HG03039 (cell line): ENCODE results near the gene ELFN2.

ENCODE experiments used
- ATAC-seq: cut with Tn5 transposase; IDR thresholded peaks from one replicate; pipeline ENCODE4 v1.9.1; 2021; ENCODE audit warnings: mild to moderate bottlenecking, moderate library complexity; ENCODE audit not compliant: unreplicated experiment

Gene ELFN2

DNA sequence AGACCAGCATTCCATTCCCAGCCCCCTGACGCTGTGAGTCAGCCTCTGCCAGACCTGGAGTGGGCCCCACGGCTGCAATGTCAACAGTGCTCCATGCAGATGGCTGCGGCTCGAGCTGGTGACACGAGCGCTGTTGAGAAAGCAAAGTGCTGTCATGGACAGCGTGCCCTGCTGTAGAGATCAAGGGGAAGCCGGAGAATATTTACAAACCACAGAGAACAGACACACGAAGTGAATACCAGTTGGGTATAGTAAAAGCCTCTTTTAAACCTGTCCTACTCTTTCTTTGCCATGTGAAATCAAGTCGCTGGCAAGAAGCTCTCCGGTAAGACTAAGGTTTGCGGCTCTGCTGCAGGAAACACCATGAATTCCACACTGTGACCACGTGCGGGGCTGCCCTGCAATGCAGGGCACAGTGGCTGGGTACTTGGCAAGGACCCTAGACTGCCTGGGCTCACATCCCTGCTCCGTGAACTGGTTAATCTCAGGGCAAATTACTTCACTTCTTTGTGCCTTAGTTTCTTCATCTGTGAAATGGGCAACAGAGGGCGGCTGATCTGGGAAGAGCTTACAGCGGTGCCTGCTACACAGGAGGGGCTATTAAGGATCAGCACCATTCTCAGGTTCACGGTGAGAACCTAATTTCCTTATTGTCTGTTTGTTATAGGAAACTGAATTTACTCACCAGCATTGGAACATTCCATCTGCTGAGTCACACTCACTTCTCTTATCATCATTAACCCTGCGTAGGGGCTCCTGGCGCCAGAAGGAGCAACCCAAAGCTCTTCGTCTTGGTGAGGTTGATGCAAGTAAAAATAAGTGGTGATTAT, 27.8 kb upstream of the ELFN2 start:
- ATAC-seq: no peak

DNA sequence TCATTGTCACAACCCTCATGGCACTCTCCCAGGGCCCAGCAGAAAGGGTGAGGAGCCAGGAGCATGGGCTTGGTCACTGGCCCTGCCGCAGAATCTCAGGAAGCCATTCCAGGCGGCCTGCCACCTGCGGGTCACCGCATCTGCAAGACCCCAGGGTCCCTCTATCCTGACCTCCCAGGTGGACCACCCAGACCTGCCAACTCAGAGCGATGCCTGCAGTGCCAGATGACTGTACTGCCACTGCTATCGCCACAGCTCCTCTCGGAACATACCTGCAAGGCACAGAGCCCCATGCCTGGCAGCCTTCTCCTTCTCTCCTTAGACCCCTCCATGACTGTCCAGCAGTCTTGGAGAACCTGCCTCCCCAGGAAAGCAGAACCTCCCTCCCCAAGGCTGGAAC, 26.4 kb upstream of the ELFN2 start:
- no peak for ATAC-seq

DNA sequence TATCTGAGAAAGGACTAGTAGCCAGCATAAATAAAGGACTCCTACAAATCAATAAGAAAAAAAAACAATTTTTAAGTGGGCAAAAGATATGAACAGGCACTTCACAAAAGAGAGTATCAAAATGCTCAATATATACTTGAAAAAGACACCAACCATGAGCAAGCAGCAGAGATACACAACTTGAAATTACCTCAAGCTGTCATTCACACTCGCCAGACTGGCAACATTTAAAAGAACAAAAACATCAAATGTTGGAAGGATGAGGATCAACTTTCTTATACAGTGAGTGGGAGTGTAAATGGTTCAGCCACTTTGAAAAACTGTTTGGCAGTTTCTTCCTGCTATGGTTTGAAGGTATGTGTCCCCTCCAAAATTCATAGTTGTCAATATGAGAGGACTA, 23.9 kb upstream of the ELFN2 start:
- ATAC-seq: no peak

DNA sequence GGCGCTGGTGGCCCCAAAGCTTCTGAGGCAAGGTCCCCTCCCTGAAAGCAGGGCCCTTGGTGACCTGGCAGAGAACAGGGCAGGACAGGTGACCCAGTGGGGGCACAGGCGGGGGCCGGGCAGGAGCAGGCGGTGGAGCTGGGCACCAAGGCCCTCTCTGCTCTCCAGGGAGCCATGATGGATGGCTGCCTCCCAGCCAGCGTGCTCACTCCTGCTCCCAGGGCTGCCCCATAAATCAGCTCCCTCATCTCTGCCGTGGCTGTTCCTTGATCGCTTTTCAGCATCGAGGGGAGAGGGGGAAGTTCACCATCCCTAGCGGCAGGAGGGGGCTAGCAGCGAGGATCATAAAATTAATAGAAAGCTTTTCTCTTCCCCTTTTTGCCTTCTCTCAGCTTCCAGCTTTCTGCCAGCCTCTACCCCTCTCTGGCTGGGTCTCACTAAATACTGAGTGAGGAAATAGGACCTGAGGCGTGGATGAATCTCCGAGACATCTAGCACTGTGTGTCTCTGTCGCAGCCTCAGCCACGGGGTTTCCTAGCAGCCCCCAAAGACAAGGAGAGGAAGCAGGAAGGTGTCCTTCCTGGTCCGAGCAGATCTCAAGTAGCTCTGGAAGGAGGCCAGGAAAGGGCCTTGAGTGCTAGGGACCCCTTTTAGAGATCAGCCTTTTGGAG, 22.2 kb upstream of the ELFN2 start:
- ATAC-seq: no peak

DNA sequence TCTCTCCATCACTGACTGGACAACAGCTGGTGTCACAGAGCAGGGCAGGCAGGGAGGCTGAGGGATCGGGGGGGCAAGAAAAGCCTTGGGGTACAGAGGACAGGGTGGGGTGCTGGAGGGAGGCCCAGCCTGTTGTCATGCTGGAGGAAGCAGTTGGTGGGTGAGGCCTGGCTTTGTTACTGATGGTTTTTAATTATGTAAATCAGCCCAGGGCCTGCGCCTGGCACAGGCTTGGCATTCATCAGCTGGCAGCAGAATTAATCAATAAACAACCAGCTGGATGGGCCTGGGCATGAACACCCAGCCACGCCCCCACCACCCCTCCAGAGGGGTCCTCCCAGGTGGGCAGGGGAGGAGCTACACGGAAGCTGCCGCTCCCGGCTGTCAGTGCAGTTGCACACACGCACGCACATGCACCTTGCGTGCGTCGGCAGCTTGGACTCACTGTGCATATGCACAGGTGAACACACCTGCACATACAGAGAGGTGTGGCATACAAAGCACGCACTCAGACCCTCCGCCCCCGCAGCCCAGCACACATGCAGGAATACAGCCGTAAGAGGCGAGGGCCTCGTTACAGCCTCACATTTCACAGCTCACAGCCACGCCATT, 21.3 kb upstream of the ELFN2 start:
- ATAC-seq: no peak

DNA sequence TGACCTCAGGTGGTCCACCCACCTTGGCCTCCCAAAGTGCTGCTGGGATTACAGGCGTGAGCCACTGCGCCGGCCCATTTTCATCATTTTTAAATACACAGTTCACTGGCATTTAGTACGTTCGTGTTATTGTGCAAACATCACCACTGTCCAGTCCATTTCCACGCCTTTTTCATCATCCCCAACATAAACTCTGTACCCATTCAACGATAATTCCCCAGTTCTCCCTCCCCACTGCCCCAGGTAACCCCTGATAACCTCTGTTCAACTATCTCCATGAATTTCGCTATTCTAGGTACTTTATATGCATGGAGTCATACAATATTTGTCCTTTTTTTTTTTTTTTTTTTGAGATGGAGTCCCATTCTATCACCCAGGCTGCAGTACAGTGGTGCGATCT, 18.2 kb upstream of the ELFN2 start:
- ATAC-seq: no peak

DNA sequence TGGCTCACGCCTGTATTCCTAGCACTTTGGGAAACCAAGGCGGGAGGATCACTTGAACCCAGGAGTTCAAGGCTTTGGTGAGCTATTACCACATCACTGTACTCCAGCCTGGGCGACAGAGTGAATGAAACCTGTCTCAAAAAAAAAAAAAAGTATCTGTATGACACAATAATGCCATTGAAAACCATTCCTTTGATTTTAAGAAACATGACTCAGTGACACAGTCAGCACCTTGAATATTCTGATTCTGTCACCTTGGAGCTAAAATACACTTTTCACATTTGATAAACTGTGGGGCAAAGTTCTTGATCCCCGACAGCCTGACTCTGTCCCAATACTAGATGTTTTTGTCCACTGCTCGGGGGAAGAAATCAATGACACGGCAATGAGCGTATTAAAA, 16.7 kb upstream of the ELFN2 start:
- no peak for ATAC-seq

DNA sequence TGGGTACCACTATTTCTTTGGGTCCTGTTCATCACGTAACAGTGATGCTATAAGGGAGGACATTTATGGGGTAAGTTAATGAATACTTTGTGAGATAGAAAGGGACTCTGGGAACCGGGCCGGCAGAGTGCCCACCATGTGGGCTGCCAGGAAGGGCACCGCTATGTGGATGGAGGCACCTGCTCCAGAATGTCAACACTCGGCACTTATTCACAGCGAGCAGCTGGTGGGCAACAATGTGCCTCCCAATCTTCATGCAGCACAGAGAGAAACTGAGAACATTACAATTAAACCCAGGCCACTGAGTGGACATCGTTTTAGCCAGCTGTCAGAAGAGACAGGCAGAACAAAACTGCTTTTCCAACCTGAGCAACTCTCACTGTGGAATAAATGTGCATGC, 15.8 kb upstream of the ELFN2 start:
- no peak for ATAC-seq

DNA sequence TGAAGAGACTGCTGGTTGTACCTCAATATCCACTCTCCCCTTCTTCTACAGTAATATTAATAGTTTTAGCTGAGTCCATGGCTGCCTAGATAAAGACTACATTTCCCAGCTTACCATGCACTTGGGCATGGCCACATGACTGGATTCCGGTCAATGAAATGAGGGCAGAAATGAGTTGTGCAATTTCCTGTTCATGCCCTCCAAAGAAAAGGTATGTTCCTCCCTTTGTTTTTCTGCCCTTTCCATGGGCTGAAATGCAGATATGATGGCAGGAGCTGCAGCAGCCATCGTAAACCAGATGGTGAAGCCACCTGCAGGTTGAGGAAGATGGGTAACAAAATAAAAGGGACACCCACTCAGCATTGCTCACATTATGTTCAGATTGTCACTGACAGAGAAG, 15.3 kb upstream of the ELFN2 start:
- no peak for ATAC-seq

DNA sequence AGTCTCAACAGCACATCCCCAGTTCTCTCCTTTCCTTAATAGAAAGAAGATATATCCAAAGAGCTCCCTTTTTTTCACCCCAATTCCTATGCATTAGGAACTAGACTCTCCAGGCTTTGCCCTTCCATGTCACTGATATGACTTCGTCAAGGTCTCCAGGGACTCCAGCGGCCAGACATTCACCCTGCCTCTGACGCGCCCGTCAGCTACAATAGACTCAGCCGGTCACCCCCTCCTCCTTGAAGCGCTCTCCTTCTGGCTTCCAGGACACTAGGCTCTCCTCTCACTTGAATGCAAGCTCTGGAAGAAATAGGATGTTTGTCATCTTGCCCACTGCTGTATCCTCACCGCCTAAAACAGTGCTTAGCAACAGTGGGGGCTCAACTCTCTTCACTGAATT, 14.9 kb upstream of the ELFN2 start:
- no peak for ATAC-seq

DNA sequence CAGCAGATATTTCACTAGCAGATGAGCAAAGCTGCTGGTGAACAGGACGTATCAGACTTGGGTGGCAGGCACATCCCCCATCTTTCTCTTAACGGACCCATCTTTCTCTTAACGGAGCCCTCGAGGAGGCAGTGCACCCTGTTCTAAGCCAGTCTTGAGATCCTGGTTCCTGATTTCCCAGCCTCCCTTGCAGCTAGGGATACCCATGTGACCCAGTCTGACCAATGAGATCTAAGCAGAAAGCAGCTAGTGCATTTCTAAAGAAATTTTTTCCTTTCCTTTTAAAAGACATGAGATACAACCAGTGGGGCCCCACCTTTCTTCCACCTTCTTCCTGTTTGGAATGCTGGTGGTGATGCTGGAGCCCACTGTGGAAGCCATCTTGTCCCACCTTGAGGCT, 13.6 kb upstream of the ELFN2 start:
- no peak for ATAC-seq

DNA sequence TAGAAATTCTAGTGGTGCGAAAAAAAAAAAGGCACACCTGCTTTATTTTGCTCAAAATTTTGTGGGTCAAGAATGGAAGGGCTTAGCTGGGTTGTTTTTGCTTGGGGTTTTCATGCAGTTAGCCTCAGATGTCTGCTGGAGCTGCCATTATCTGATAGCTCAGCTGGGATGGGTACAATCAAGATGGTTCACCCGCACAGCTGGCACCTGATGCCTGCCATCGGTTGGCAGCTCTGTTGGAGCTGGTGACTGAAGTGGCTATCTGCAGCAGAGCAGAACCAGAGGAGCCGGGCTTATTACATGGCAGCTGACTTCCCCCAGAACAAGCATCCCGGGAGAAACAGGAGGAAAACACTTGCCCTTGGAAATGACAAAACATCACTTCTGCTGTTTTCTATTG, 12.1 kb upstream of the ELFN2 start:
- ATAC-seq: no peak

DNA sequence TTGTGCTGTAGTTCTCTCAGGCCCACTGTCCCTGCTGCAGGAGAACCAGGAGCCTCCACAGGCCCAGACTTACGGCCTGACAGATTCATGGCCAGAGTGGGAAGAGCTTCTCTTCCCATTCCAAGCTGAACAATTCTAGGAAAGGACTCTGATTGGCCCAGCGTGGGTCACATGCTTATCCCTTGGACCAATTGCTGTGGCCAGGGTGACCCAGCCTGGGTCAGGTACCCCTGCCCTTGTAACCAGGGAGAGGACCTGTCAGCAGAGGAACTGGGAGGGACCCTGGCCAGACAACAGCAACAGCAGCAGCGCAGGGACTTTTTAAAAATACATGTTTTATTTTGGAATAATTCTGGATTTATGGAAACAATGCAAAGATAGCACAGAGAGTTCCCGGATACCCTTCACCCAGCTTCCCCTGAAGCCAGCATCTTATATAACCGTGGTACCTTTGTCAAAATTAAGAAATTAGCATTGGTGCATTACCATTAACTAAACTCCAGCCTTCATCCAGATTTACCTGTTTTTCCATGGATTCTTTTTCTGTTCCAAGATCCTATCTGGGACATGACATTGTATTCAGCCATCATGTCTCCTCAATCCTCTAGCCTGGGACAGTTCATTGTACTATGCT, 8.8 kb upstream of the ELFN2 start:
- no peak for ATAC-seq

DNA sequence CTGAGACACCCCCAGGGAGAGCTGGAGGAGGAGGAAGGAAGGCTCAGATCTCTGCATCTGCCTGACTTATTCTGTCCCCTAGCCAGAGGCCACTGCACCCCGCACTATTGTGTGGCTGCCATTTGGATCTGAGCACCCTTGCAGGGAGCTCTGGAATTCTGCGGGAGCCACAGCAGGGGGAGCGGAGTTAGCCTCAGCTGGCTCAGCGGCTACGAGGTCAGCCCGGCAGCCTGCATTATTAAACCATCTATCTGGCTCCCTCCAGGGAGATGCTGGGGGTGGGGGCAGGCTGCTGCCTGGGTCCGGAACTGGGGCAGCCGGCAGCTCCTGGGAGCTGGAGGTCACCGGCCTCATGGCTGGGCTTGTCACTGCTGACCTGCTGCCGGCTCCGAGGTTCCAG, 6.5 kb upstream of the ELFN2 start:
- ATAC-seq: no peak

DNA sequence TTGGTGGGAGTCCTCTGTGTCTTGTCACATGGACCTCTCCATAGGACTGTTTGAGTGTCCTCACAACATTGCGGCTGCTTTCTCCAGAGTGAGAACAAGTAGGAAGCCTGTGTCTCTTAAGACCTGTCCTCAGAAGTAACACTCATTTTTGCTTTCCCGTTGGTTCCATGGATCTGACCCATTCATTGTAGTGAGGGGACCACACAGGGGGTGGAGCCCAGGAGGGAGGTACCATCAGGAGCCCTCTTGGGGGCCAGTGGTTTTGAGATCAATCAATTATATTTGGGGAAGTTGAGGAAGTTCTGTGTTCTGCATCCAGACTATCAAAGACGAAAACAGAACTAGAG, 5.4 kb upstream of the ELFN2 start:
- ATAC-seq: no peak

DNA sequence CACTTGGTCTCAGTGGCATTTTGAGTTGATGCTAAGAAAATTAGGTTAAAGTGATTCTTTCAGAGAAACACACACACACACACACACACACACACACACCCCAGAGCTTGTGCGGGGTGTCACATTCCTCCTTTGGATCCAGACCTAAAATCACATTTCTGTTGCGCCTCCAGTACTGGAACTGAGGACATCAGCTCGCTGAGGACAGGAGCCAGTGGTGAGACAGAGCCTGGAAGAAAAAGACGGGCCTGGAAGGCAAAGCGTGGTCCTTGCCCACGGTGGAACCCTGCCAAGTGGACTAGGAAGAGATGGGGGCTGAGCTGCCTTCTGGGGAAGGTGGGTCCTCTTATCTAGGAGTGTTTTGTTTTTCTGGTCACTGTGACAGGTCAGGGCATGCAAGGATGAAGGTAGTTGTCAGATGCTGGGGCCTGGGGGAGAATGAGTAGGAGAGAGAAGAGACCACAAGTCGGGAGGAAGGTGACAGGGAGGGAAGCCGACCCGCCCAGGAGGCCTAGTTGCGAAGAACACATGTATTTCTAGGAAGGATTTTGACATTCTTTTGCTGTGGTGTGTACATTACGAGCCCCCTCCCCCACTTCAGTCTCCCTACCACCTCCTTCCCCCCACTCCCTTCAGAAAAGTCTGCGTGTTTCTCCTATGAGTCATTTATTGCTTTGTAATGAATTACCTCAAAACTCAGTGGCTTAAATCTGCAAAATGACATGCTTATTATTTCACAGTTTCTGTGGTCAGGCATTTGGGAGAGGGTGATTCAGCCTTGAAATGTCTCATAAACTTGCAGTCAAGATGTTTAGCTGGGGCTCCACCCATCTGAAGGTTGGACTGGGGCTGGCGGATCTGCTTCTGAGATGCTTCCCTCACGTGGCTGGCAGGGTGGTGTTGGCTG, 4.8 kb upstream of the ELFN2 start:
- no peak for ATAC-seq

DNA sequence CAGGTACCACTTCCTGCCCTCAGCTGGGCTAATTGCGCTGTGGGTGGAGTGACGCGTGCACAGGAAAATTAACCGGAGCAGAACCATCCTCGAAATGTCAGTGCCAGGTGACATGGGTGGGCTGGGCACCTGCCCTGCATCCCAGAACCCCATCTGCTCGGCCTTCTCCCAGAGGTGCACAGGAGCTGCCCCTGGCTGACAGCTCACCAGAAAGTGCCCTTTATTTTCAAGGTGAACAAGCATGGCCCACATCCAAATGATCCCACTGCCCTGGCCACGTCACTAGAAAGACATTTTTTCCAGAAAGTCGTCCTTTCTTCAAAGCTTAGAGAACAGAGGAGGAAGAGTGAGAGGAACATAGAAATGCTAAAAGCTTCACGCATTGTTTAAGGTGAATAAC, 4.1 kb upstream of the ELFN2 start:
- ATAC-seq: no peak

DNA sequence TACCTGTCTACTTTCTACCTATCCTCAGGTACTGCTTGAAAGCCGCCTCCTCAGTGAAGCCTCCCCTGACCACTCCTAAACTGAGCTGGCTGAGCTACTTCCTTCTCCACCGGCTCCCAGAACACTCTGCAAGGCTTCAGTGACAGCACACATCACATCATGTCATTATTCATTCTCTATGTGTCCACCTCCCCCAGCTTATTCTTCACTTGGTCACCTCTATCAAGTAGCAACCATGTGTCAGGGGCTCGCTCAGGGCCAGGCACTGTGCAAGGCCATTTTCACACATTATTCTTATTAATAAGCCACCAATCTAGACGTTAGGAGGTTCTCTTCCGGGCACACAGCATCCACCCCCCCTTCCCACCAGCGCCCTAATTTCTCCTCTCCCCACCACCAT, 3.7 kb upstream of the ELFN2 start:
- ATAC-seq: no peak

DNA sequence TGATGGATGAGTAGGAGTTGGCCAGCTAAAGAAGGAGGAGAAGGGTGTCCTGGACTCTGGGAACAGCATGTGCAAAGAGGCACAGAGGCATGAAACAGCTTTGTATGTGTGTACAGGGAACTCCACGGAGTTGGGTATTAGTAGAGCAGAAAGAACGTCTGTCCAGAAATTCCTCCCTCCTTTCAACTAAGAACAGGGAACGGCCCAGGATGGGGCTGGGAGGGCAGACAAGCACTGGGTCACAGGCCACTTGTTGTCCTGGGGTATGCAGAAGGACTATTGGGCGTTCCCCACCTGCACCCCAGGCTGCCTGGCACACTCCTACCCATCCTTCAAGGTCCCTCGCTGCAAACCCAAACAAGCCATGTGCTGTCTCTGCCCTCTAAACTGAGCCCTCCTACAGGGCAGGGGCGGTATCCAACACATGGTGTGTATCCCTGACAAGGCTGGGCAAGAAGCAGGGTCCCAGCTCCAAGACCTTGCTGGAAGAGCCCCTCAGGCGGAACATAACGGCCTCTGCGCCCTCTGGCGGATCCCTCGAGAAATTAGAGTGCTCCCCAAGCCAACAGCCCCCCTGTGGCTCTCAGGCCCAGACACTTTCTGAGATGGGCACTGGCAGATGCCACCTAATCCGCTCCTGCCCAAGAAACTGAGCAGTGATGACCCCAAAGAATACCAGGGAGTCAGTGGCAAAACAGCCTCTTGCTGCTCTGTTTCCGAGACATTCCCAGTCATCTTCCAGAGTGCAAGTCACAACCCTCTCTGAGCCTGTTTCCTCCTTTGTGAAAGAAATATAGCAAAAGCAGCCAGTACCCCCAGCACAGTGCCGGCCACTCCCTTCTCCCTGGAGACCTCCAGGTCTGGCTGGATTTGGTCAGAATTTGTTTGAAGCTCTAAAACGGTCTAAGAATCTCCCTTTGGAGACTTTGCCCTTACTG, 1.6 kb upstream of the ELFN2 start:
- no peak for ATAC-seq
